HepG2 (cell line): ENCODE data around the gene USP35. TPM values are rescaled to one million over a fixed set of nuclear protein-coding genes. Genes with fewer than 3 reads are reported as not detected.

Source experiments
- ATAC-seq: fragments of 200-7000 bp; cut with Tn5 transposase; 3 replicates; pipeline ENCODE4 v1.9.1; 2020; ENCODE audit warnings: mild to moderate bottlenecking, moderate library complexity
- BruUV-seq: library from RNA; stranded (reverse); fragments of 400-500 nt; replicated peaks from 2 replicates; lab custom pipeline; 2021; lab: Mats Ljungman, UMichigan
- CTCF ChIA-PET: fragments of 300-600 bp; formaldehyde crosslinking; extraction: SDS; loops from one replicate; lab custom pipeline; 2021; ENCODE audit warnings: low total read pairs, inconsistent platforms, low intra/inter-chr PET ratio; lab: Yijun Ruan, JAX
- POLR2A ChIA-PET: fragments of 350-600 bp; sonication (Branson Sonifier 250); formaldehyde crosslinking; loops from one replicate; lab custom pipeline; 2020; ENCODE audit warnings: antibody characterized with exemption, inconsistent platforms; lab: Yijun Ruan, JAX
- DNase-seq: peaks from one replicate; pipeline ENCODE4 v3.0.0-alpha.2; 2015; ENCODE audit warnings: low spot score
- FAIRE-seq: peaks from 3 replicates; lab custom pipeline; 2011; peaks lifted over from hg19 to GRCh38; lab: Jason Lieb, UNC
- H2AFZ ChIP-seq: one replicate; pipeline ENCODE4 v1.6.1; 2011; ENCODE audit warnings: low read length, inconsistent platforms
- H3K27ac ChIP-seq: fragments of 300-600 bp; 3 replicates; pipeline ENCODE4 v1.8.0; 2011; ENCODE audit warnings: mixed run types, mild to moderate bottlenecking, mixed read lengths, low read length, inconsistent platforms; ENCODE audit not compliant: insufficient read depth; ENCODE audit errors: extremely low read length
- H3K27me3 ChIP-seq, 2 experiments: fragments of 200-600 bp in 1 of 2; 2 replicates in 1 of 2; 3 replicates in 1 of 2; pipeline versions ENCODE4 v1.6.0 to v1.8.0; 2011; ENCODE audit warnings: low read length in 2 of 2, mild to moderate bottlenecking in 2 of 2, moderate library complexity in 2 of 2, inconsistent platforms in 1 of 2; ENCODE audit not compliant: insufficient read depth in 2 of 2, control insufficient read depth in 1 of 2
- H3K36me3 ChIP-seq, 2 experiments: fragments of 200-600 bp in 1 of 2; replicated peaks in 1 of 2; 2 replicates in 1 of 2; 3 replicates in 1 of 2; pipeline versions ENCODE4 v1.5.1 to v1.8.0; 2011; ENCODE audit warnings: low read length in 2 of 2, inconsistent platforms in 1 of 2; ENCODE audit not compliant: insufficient read depth in 2 of 2, control insufficient read depth in 1 of 2
- H3K4me1 ChIP-seq: 2 replicates; pipeline ENCODE4 v1.5.1; 2012; ENCODE audit warnings: low read length, inconsistent platforms; ENCODE audit not compliant: insufficient read depth
- H3K4me2 ChIP-seq: 2 replicates; pipeline ENCODE4 v1.6.0; 2011; ENCODE audit warnings: low read depth, low read length, inconsistent platforms
- H3K4me3 ChIP-seq, 3 experiments: fragments of 200-600 bp in 1 of 3; sonication (generic), shearing (Covaris generic) in 1 of 3; replicated peaks in 1 of 3; 2 replicates each; pipeline ENCODE4 v1.5.1; 2011 to 2016; ENCODE audit warnings: low read length in 3 of 3, inconsistent platforms in 2 of 3, low read depth in 2 of 3, mild to moderate bottlenecking in 2 of 3, control low read depth in 1 of 3, mixed read lengths in 1 of 3; ENCODE audit not compliant: insufficient read depth in 1 of 3
- H3K79me2 ChIP-seq: one replicate; pipeline ENCODE4 v1.6.1; 2011; ENCODE audit warnings: low read length, inconsistent platforms; ENCODE audit not compliant: insufficient read depth
- H3K9ac ChIP-seq: 2 replicates; pipeline ENCODE4 v1.6.0; 2011; ENCODE audit warnings: mild to moderate bottlenecking, low read depth, low read length, inconsistent platforms; ENCODE audit not compliant: insufficient read depth
- H3K9me3 ChIP-seq: 2 replicates; pipeline ENCODE4 v1.5.1; 2012; ENCODE audit warnings: mild to moderate bottlenecking, low read length
- H4K20me1 ChIP-seq: 2 replicates; pipeline ENCODE4 v1.6.0; 2011; ENCODE audit warnings: inconsistent platforms, mild to moderate bottlenecking, low read length, moderate library complexity; ENCODE audit not compliant: insufficient read depth
- NFRKB ChIP-seq: fragments of 450-650 bp; IDR thresholded peaks from 2 replicates; pipeline ENCODE4 v1.6.1; 2017
- RAD51 ChIP-seq: fragments of 450-650 bp; IDR thresholded peaks from 2 replicates; pipeline ENCODE4 v1.6.1; 2016; ENCODE audit warnings: borderline replicate concordance
- SKI ChIP-seq: fragments of 450-650 bp; IDR thresholded peaks from one replicate; pipeline ENCODE4 v1.6.1; 2018; ENCODE audit warnings: mild to moderate bottlenecking; ENCODE audit not compliant: partially characterized antibody
- ZFP82 ChIP-seq: sonication (generic); formaldehyde crosslinking; IDR thresholded peaks from 2 replicates; pipeline ENCODE4 v1.5.1; 2020; ENCODE audit warnings: mild to moderate bottlenecking, missing genetic modification reagents, borderline replicate concordance
- ZKSCAN8 ChIP-seq: IDR thresholded peaks from 2 replicates; pipeline ENCODE4 v1.6.1; 2016; ENCODE audit warnings: borderline replicate concordance, missing genetic modification reagents, missing compliant biosample characterization
- ZNF567 ChIP-seq: sonication (generic); formaldehyde crosslinking; IDR thresholded peaks from 2 replicates; pipeline ENCODE4 v1.8.1; 2023; ENCODE audit warnings: mild to moderate bottlenecking, missing genetic modification reagents, borderline replicate concordance
- ZNF614 ChIP-seq: IDR thresholded peaks from 2 replicates; pipeline ENCODE4 v1.6.1; 2018; ENCODE audit warnings: missing biosample characterization, missing genetic modification reagents, inconsistent platforms, borderline replicate concordance
- WGBS: methylation state at CpG from one replicate; pipeline ENCODE4 v1.1.6; 2017; ENCODE audit warnings: low lambda C conversion rate; 5-methylcytosine and 5-hydroxymethylcytosine counted together
- in situ Hi-C: cut with HindIII; loops from 2 replicates; pipeline ENCODE4 v1.10.0; 2017; ENCODE audit warnings: low pct_unique_long_range_greater_than_20kb; ENCODE audit not compliant: extremely low pct_ligation_motif_present
- intact Hi-C: fragments of 100-400 bp; cut with micrococcal nuclease; formaldehyde crosslinking; loops from one replicate; pipeline ENCODE4 v1.10.0; 2022; ENCODE audit not compliant: unreplicated experiment
- polyA plus RNA-seq, 8 experiments: library from polyadenylated mRNA; depleted of rRNA in 3 of 8; stranded (reverse) in 7 of 8; unstranded in 1 of 8; fragments of >200 nt; fragmentation: Illumina TruSeq in 4 of 8; extraction: Trizol in 4 of 8; gene quantifications; 2 replicates each; pipeline versions ENCODE4 v1.2.1 to v1.2.3, GENCODE V29; 2011 to 2016; ENCODE audit warnings: low read depth in 4 of 8, missing spikeins in 1 of 8, mixed read lengths in 1 of 8; ENCODE audit not compliant: insufficient read depth in 1 of 8
- total RNA-seq, 5 experiments: library from RNA; depleted of rRNA; stranded (reverse); fragments of >200 nt; fragmentation: Illumina TruSeq; extraction: Trizol; gene quantifications; 2 replicates each; pipeline ENCODE4 v1.2.3, GENCODE V29; 2016; ENCODE audit warnings: low read depth in 1 of 5
- TF ChIP-seq, protein P1 (sequence below): sonication (generic); formaldehyde crosslinking; IDR thresholded peaks from 2 replicates; pipeline ENCODE4 v1.9.0; 2022; ENCODE audit warnings: low read depth, missing genetic modification reagents
- TF ChIP-seq, protein P2 (sequence below): sonication (generic); formaldehyde crosslinking; IDR thresholded peaks from 2 replicates; pipeline ENCODE4 v1.4.0; 2020; ENCODE audit warnings: mild to moderate bottlenecking, missing genetic modification reagents
- TF ChIP-seq, protein P3 (sequence below): sonication (generic); formaldehyde crosslinking; IDR thresholded peaks from 2 replicates; pipeline ENCODE4 v1.4.0; 2020; ENCODE audit warnings: missing genetic modification reagents

USP35 gene
- total and polyA plus RNA-seq, 2 of the 13 experiments (the other 11 are each of a cell fraction or from before 2014, with no cell fraction given), result 4.6 to 7.7 TPM

DNA sequence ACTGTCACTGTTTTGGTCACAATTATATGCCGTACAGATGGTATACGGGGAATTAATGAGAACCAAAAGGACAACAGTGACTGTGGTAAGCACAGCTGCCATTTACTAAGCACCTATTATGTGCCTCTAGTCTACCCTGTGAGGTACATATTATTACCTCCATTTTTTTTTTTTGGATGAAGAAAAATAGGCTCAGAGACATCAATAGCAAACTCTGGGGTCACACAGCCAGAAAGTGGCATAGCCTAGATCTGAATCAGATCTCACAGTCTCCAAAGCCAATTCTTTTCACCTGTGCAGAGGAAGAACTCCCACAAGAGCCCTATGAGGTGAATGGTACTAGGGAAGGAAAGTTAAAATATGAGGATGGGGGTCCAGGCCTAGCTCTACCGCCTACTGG lies 68.9 kb downstream of the USP35 start:
- 97% methylated on average over 3 of the region's 3 CpGs for WGBS
- ATAC-seq, result no peak

DNA sequence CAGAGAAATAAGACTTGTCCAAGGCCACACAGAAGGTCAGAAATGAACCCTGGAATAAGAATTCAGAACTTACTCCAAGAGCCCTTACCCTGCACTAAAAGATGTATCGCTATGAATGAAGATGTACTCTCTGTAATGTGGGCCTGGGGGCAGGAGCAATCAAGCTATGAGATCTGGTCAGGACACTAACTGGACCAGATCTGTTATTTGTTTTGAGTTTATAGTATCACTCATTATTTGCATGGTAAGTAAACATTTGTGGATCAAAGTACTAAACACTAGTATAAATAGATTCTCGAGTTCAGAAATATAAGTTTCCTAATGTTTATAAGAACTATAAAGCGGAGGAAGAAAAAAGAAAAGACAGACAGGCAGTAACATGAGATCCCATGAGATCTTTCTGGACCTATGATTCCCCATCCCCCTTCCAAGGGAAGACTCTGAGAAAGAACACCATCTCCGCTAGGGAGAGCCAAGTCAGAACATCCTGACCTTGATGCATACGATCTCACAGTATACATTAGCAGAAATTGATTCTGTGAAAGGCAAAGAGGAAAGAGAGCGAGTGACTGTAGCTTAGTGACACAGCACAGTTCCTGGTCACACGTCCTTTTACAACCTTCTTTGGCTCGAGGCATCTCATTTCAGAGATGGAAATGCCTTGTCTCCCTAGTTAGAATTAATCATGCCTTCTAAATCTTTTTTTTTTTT lies 71.2 kb downstream of the USP35 start:
- peak; percentile 5 for DNase-seq
- Histone ChIP-seq H3K27me3 (no peaks in the 10 kb centered on the region), H3K36me3 (no peaks in the 10 kb centered on the region), H2AFZ (no peak overlapping the region), H3K9ac (no peak overlapping the region), H3K9me3 (no peaks in the 10 kb centered on the region), H3K4me3 (no peak overlapping the region), H3K79me2 (no peaks in the 10 kb centered on the region), H4K20me1 (no peaks in the 10 kb centered on the region), H3K27ac (no peak overlapping the region), H3K4me2 (no peak overlapping the region), H3K4me1 (peaks cover 14% of the 10 kb centered on the region)
- peak; percentile 59 for ATAC-seq
- FAIRE-seq, result no peak
- ChIA-PET CTCF (no interaction called here), POLR2A (no interaction called here)
- no TSS peak for BruUV-seq
- intact Hi-C loops, result no loop called here
- in situ Hi-C loops, result no loop called here
- 74% methylated on average over 8 of the region's 8 CpGs for WGBS
- TF ChIP-seq, protein P1, sequence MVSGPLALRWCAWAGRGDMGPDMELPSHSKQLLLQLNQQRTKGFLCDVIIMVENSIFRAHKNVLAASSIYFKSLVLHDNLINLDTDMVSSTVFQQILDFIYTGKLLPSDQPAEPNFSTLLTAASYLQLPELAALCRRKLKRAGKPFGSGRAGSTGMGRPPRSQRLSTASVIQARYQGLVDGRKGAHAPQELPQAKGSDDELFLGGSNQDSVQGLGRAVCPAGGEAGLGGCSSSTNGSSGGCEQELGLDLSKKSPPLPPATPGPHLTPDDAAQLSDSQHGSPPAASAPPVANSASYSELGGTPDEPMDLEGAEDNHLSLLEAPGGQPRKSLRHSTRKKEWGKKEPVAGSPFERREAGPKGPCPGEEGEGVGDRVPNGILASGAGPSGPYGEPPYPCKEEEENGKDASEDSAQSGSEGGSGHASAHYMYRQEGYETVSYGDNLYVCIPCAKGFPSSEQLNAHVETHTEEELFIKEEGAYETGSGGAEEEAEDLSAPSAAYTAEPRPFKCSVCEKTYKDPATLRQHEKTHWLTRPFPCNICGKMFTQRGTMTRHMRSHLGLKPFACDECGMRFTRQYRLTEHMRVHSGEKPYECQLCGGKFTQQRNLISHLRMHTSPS (CRISPR knock-in tag), result no peak
- TF ChIP-seq, protein P2, sequence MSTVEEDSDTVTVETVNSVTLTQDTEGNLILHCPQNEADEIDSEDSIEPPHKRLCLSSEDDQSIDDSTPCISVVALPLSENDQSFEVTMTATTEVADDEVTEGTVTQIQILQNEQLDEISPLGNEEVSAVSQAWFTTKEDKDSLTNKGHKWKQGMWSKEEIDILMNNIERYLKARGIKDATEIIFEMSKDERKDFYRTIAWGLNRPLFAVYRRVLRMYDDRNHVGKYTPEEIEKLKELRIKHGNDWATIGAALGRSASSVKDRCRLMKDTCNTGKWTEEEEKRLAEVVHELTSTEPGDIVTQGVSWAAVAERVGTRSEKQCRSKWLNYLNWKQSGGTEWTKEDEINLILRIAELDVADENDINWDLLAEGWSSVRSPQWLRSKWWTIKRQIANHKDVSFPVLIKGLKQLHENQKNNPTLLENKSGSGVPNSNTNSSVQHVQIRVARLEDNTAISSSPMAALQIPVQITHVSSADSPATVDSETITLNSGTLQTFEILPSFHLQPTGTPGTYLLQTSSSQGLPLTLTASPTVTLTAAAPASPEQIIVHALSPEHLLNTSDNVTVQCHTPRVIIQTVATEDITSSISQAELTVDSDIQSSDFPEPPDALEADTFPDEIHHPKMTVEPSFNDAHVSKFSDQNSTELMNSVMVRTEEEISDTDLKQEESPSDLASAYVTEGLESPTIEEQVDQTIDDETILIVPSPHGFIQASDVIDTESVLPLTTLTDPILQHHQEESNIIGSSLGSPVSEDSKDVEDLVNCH (CRISPR knock-in tag), result no peak
- no peak for TF ChIP-seq ZFP82 (CRISPR knock-in tag)
- no peak for TF ChIP-seq SKI
- no peak for TF ChIP-seq RAD51

More for the DNA sequence above, 68.9 kb downstream of the USP35 start:
- Histone ChIP-seq H3K9me3 (no peaks in the 10 kb centered on the region), H3K4me1 (peaks cover 14% of the 10 kb centered on the region), H3K4me3 (no peak overlapping the region), H2AFZ (no peak overlapping the region), H4K20me1 (no peaks in the 10 kb centered on the region), H3K79me2 (no peaks in the 10 kb centered on the region), H3K27me3 (no peaks in the 10 kb centered on the region), H3K27ac (no peak overlapping the region), H3K9ac (no peak overlapping the region), H3K36me3 (no peaks in the 10 kb centered on the region), H3K4me2 (no peak overlapping the region)
- TF ChIP-seq ZNF567, result no peak
- no peak for TF ChIP-seq NFRKB
- TF ChIP-seq, protein P3, sequence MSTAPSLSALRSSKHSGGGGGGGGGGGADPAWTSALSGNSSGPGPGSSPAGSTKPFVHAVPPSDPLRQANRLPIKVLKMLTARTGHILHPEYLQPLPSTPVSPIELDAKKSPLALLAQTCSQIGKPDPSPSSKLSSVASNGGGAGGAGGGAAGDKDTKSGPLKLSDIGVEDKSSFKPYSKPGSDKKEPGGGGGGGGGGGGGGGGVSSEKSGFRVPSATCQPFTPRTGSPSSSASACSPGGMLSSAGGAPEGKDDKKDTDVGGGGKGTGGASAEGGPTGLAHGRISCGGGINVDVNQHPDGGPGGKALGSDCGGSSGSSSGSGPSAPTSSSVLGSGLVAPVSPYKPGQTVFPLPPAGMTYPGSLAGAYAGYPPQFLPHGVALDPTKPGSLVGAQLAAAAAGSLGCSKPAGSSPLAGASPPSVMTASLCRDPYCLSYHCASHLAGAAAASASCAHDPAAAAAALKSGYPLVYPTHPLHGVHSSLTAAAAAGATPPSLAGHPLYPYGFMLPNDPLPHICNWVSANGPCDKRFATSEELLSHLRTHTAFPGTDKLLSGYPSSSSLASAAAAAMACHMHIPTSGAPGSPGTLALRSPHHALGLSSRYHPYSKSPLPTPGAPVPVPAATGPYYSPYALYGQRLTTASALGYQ (CRISPR knock-in tag), result no peak
- no peak for TF ChIP-seq ZNF614 (CRISPR knock-in tag)
- TF ChIP-seq ZKSCAN8, result no peak
- no peak for FAIRE-seq
- ChIA-PET POLR2A (no interaction called here), CTCF (no interaction called here)
- in situ Hi-C loops, result no loop called here
- BruUV-seq, result no TSS peak
- intact Hi-C loops, result no loop called here
- no peak for DNase-seq
